Left colon (tissue), 2 donors: ENCODE results near the gene ZNF143. TPM values are rescaled to one million over a fixed set of nuclear protein-coding genes. Genes with fewer than 3 reads are reported as not detected.

Experiments used
- ATAC-seq: fragments of 200-7000 bp; cut with Tn5 transposase; one replicate; pipeline ENCODE4 v1.9.1; 2020; ENCODE audit warnings: mild to moderate bottlenecking, moderate library complexity
- DNase-seq, 2 donors: peaks; one replicate each; pipeline ENCODE4 v3.0.0-alpha.2; 2020
- intact Hi-C, 2 donors: fragments of 100-400 bp; cut with DNase I in 1 of 2; cut with micrococcal nuclease in 1 of 2; formaldehyde crosslinking; loops; one replicate each; pipeline versions ENCODE4 v1.11.2 to v1.14.0; 2022; cut with DNase I, micrococcal nuclease
- total RNA-seq, 2 donors: library from RNA; stranded (reverse); fragmentation: NEBNext Ultra II Directional; extraction: Animal tissue kit (Norgen Biotek cat#: 25700); gene quantifications; one replicate each; pipeline ENCODE4 v1.2.1, GENCODE V29; 2021
- donor health status: DM: no; HTN: no; CAD: no.
- donor health status: DM: yes; HTN: yes; CAD: no.

Gene ZNF143
- total RNA-seq, 2 donors from 2014 or later = 23.5 to 26.4 TPM

DNA sequence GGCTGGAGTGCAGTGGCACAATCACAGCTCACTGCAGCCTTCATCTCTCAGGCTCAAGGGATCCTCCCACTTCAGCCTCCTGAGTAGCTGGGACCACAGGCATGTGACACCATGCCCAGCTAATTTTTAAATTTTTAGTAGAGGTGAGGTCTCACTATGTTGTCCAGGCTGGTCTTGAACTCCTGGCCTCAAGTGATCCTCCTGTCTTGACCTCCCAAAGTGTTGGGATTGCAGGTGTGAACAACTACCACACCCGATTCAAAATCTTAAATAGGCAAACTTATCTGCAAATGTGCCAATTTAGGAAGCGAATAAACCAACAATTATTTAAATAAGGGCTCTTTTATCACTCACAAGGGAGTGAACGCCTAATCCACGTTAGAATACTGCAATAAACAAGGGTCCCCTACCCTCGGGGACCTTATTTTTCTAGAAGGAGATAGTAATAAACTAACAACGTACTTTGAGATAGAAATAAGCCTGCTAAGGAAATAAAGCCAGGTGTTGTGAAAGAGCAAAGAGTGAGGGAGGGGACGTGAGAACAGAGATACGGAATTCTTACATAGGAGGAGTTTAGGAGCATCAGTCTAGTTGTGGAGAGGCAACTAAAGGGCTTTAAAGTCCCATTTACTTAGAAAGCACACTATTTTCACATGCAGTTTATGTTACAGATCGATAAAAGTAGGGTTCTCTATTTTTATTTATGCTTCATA, 109.7 kb downstream of the ZNF143 start:
- DNase-seq (no peak), ATAC-seq (no peak)
- intact Hi-C loops = no loop called here

GRCh38 chr11:9571071-9571762, 110.4 kb downstream of the ZNF143 start:
- ATAC-seq = no peak
- DNase-seq = no peak
- intact Hi-C loops = no loop called here

GRCh38 chr11:9571763-9572115, 110.9 kb downstream of the ZNF143 start:
- no peak for ATAC-seq
- DNase-seq = no peak
- intact Hi-C loops = no loop called here

DNA sequence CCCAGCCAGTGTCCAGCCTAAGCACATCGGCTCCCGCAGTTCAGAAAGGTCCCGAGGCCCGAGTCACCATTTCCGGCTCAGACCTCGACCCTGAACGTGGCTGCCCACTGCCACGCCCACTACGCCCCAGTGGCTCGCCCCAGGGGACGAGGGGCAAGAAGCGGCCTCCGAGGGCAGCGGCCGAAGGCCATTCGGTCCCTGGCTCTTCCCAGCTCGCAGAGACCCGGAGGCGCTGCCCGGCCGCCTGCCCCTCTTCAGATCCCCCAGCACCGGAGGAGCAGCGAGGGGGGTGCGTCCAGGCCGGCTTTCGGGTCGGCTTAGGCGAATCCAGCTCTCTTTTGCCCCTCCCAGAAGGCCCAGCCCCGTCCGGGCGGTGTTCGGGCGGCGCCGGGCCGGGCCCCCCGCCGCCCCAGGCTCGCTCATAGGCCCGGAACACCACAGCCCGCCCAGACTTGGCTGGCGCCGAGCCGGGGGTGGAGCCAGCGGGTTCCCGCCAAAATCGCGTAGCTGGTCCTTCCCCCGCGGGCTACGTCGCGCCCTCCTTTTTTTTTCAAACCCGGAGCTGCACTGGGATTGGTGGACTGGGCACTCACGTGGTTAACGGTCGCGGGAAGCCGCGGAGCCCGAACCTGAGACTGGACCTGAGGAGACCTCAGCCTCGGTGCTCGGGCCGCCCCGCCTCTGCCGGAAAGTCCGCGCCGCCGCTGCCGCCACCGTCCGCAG, 112.4 kb downstream of the ZNF143 start, which contains the start of gene WEE1:
Gene WEE1, plus strand, starts transcription at position 619 of the 723 bp plus-strand sequence. CDS start 264 bp downstream, outside the sequence.
- peak; percentile 97 to 98 for DNase-seq
- ATAC-seq = peak; percentile 81
- intact Hi-C loops = no loop called here

- DNase-seq (peak in 1 of 2 donors; percentile 43), ATAC-seq (no peak)
- intact Hi-C loops = no loop called here
Measured at GRCh38 chr11:9573775-9574621, 113.2 kb downstream of the ZNF143 start.

- ATAC-seq (no peak), DNase-seq (peak in 1 of 2 donors; percentile 45)
- intact Hi-C loops = no loop called here
Measured at GRCh38 chr11:9574622-9575259, 113.9 kb downstream of the ZNF143 start.

GRCh38 chr11:9575260-9576240, 114.7 kb downstream of the ZNF143 start:
- ATAC-seq = peak; percentile 47
- intact Hi-C loops = no loop called here

DNA sequence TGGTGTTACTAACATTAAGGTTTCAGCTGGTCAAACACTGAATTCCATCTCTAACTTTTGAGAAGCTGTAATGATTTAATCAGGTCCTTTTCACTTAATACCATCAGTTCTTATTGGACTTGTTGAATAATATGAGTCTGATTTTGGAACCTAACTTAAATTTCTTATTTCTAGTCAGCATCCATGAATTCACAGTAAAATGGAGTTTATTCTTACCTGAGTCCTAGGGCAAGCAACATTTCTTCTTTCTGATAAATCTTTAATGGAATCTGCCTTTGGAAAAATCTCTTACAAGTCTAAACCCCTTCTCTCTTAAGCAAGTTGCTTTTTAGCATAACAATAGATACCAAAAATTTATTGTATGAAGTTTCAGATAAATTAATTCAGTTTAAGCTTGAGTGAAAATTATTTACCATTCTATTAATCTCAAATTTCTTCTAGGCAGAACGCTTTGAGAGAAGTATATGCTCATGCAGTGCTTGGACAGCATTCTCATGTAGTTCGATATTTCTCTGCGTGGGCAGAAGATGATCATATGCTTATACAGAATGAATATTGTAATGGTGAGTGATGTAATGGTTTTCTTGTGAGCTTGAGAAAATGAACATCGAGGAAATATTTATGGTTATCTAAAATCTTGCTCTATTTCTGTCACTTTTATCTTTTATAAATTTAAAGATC, 116.0 kb downstream of the ZNF143 start:
- DNase-seq = no peak
- intact Hi-C loops = no loop called here

More at GRCh38 chr11:9575260-9576240, 114.7 kb downstream of the ZNF143 start:
- peak; percentile 61 to 74 for DNase-seq

GRCh38 chr11:9577556-9577955, 116.7 kb downstream of the ZNF143 start:
- DNase-seq (no peak), ATAC-seq (no peak)
- intact Hi-C loops = no loop called here

More for the DNA sequence above, 116.0 kb downstream of the ZNF143 start:
- no peak for ATAC-seq

Other genes with a start within 250 kb of the ZNF143 start
- 10 to 100 TPM in 1 of 2 donors, 1 to 10 TPM in 1; 8.0 to 17.7 TPM for gene DENND5A, start 195.7 kb upstream of the ZNF143 start, total RNA-seq
- gene TMEM41B, start 146.4 kb upstream of the ZNF143 start, total RNA-seq = 10 to 100 TPM; 58.0 to 62.8 TPM
- gene IPO7, start 76.4 kb upstream of the ZNF143 start, total RNA-seq = 10 to 100 TPM; 70.6 to 72.2 TPM
- 10 to 100 TPM; 16.1 to 23.9 TPM for gene WEE1, start 112.7 kb downstream of the ZNF143 start, total RNA-seq
- gene SWAP70, start 203.1 kb downstream of the ZNF143 start, total RNA-seq = 10 to 100 TPM; 15.7 to 21.9 TPM